Activated naive CD4-positive, alpha-beta T cell treated with anti-CD3 and anti-CD28 coated beads, Interleukin-2, amount 50 U/mL, for 24 hours (primary cell): ENCODE measurements around the gene TOM1L2.

Experiments used
- H3K27ac Mint-ChIP-seq: one replicate; pipeline ENCODE4 v1.8.0; 2021; ENCODE audit warnings: mild to moderate bottlenecking, mixed read lengths
- H3K27me3 Mint-ChIP-seq: one replicate; pipeline ENCODE4 v1.8.0; 2021; ENCODE audit warnings: mixed read lengths
- H3K36me3 Mint-ChIP-seq: one replicate; pipeline ENCODE4 v1.8.0; 2021; ENCODE audit warnings: mixed read lengths
- H3K4me1 Mint-ChIP-seq: one replicate; pipeline ENCODE4 v1.8.0; 2021; ENCODE audit warnings: mixed read lengths
- H3K4me3 Mint-ChIP-seq: one replicate; pipeline ENCODE4 v1.8.0; 2021; ENCODE audit warnings: mild to moderate bottlenecking, mixed read lengths
- H3K9me3 Mint-ChIP-seq: one replicate; pipeline ENCODE4 v1.8.0; 2021; ENCODE audit warnings: mixed read lengths

The TOM1L2 gene

DNA sequence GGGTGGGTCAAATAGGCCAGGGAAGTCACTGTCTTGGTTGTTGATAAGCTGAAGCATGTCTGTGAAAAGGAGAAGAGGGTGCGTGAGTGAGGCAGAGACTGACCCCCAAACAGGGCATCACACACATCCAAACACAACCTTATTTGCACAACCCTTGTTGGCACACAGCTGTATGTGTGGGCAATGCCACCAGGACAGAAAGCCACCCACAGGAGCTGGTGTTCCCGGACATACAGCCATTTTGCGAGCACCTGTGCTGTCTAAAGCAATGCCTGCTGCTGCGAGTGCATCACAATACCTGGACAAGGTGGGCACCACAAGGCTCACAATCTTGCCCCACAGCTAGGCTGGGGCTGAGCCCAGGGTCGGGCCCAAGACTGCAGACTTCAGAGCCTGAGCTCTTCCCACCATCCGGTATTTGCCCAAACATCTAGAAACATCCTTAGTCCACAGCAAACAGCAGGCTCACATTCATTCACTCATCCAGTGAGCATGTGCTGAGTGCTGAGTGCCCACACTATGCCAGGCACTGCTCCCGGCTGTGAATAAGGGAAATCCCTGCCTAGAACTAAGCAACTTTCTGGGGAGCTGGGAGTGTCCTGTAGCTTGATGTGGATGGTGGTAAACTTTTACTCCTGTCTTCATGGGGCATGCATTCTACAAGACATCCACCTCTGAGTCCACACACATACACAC, 151.6 kb downstream of the TOM1L2 start:
- H3K4me1 Mint-ChIP-seq = peaks cover 67% of the 10 kb centered on the region
- no peaks in the 10 kb centered on the region for H3K27me3 Mint-ChIP-seq
- no peaks in the 10 kb centered on the region for H3K9me3 Mint-ChIP-seq
- H3K4me3 Mint-ChIP-seq = peak overlapping the region; percentile 19
- no peak overlapping the region for H3K27ac Mint-ChIP-seq
- H3K36me3 Mint-ChIP-seq = peaks cover 2% of the 10 kb centered on the region

DNA sequence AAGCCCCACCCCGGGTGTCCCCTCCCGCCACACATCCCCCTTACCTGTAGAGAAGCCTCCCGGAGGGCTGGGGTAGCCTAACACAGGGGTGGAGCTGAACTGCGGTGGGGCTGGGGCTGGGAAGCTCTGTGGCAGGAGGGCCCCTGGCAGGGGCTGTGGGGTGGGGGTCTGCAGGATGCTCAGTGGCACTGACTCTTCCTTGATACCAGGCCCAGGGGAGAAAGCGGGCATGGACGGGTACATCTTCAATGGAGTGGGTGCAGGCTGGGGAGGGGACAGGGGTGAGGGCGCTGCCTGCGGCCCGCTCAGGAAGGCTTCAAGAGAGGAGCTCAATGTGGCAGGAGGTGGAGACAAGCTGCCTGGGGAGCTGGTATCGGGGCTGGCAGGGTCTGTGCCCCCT, 152.2 kb downstream of the TOM1L2 start:
- no peaks in the 10 kb centered on the region for H3K9me3 Mint-ChIP-seq
- peak overlapping the region; percentile 19 for H3K27ac Mint-ChIP-seq
- no peaks in the 10 kb centered on the region for H3K27me3 Mint-ChIP-seq
- H3K4me1 Mint-ChIP-seq = peaks cover 61% of the 10 kb centered on the region
- H3K36me3 Mint-ChIP-seq = peaks cover 2% of the 10 kb centered on the region
- H3K4me3 Mint-ChIP-seq = peak overlapping the region; percentile 50

DNA sequence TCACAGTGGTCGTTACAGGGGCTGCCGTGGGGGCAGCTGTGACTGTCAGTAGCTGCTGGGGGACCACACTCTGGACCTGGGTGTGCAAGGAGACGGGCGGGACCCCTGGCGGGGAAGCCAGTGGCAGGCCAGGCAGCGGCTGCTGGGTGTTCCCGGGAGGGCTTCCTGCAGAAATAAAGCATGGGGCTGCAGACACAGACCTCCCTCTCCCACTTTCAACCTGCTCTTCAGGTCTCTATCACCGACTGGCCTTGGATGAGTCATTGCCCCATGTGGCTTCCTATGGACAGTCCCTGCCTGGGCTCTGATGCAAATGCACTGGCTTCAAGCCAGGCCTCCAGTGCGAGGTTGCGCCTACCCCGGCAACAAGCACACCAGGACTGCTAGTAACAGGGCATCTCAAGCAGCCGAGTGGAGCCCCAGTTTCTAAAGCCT, 152.6 kb downstream of the TOM1L2 start:
- peaks cover 57% of the 10 kb centered on the region for H3K4me1 Mint-ChIP-seq
- H3K36me3 Mint-ChIP-seq = peaks cover 2% of the 10 kb centered on the region
- no peaks in the 10 kb centered on the region for H3K9me3 Mint-ChIP-seq
- peak overlapping the region; percentile 19 for H3K27ac Mint-ChIP-seq
- H3K27me3 Mint-ChIP-seq = no peaks in the 10 kb centered on the region
- H3K4me3 Mint-ChIP-seq = peak overlapping the region; percentile 50

DNA sequence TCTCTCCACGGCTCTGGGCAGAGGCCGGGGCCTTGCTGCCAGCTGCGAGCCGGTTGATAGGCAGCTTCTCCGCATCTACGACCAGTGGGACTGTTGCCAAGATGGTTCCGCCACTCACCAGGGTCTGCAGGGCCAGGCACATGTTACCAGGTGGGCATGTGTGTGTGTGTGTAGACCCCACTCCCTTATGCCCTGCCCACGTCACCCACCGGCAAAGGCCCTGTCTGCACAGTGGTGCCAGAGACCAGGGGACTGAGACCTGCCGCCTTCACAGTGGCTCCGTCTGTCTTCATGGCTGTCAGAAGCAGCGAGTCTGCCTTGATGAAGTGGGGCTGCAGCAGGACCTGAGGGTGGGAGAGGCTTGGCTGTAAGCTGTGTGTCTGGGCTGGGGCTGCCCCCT, 153.1 kb downstream of the TOM1L2 start:
- no peak overlapping the region for H3K27ac Mint-ChIP-seq
- no peak overlapping the region for H3K4me3 Mint-ChIP-seq
- no peaks in the 10 kb centered on the region for H3K9me3 Mint-ChIP-seq
- H3K27me3 Mint-ChIP-seq = no peaks in the 10 kb centered on the region
- peaks cover 2% of the 10 kb centered on the region for H3K36me3 Mint-ChIP-seq
- peaks cover 52% of the 10 kb centered on the region for H3K4me1 Mint-ChIP-seq

DNA sequence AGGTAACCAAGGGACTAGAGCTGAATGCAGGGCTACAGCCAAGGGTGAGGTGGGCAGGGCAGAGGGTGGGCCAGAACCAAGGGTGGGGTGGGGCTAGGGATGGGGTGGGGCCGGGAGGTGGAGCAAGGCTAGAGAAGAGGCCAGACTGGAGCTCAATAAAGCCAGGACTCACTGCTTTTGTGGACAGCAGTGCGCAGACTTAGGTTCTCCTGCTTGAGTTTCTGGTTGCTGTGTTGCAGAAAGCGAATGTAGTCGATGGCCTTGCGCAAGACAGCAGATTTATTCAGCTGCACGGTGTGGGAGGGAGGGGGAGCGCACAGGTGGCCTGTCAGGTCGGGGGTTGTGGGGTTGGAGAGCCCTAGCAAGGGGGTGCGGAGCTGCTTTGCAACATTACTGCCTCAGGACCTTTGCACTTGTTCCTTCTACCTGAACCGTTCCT, 154.1 kb downstream of the TOM1L2 start:
- no peaks in the 10 kb centered on the region for H3K27me3 Mint-ChIP-seq
- no peak overlapping the region for H3K27ac Mint-ChIP-seq
- H3K36me3 Mint-ChIP-seq = peaks cover 2% of the 10 kb centered on the region
- peaks cover 46% of the 10 kb centered on the region for H3K4me1 Mint-ChIP-seq
- H3K4me3 Mint-ChIP-seq = no peak overlapping the region
- no peaks in the 10 kb centered on the region for H3K9me3 Mint-ChIP-seq

DNA sequence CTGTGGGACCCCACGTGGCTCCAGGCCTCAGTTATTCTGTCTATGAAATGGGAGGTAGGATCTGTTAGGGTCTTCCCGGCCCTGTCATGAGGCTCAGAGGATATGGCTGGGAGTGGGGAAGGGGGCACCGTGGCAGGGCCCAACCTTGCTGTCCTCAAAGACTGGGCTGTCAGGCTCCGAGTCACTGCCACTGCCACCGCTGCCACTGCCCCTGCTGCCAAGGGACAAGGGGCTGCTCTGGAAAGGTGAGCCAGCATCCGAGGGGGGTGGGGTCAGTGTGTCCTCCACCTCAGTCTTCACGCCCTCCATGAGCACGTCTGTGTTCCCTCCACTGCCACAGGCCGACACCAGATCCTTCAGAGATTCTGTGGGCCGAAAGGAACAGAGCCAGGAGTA, 154.7 kb downstream of the TOM1L2 start:
- no peaks in the 10 kb centered on the region for H3K9me3 Mint-ChIP-seq
- H3K36me3 Mint-ChIP-seq = peaks cover 2% of the 10 kb centered on the region
- peaks cover 40% of the 10 kb centered on the region for H3K4me1 Mint-ChIP-seq
- H3K4me3 Mint-ChIP-seq = no peak overlapping the region
- no peaks in the 10 kb centered on the region for H3K27me3 Mint-ChIP-seq
- no peak overlapping the region for H3K27ac Mint-ChIP-seq

DNA sequence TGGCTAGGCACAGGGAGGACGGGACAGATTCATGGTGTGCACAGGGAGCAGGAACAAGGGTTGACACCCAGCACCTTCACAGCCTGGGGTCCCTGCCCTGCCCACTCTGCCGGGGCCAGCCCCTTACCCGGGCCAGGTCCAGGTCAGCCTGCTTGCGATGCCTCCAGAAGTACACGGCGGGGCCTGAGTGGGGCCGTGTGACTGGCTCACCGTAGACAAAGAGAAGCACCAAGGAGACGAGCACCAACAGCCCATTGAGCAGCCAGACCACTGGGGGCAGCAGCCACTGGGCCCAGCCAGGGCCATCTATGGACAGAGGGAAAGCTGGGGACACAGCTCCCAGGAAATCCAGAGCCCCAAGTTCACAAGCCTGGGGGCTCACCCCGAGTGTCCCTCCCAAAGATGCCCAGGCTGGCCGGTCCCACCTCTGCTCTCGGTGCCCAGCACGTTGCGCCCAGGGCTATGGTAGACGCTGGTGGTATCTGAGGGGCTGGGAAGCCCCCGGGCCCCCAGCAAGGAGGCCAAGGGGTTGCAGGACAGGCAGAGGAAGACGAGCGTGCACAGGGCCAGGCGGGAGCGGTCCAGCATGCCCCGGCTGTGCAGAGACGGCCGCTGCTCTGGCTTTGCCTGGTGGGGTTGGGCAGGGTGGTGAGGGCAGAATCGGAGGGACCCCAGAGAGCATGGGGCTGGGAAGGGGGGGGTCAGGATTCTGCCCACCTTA, 155.2 kb downstream of the TOM1L2 start:
- H3K27me3 Mint-ChIP-seq = no peaks in the 10 kb centered on the region
- peaks cover 2% of the 10 kb centered on the region for H3K36me3 Mint-ChIP-seq
- H3K4me1 Mint-ChIP-seq = peaks cover 38% of the 10 kb centered on the region
- H3K27ac Mint-ChIP-seq = no peak overlapping the region
- H3K4me3 Mint-ChIP-seq = no peak overlapping the region
- no peaks in the 10 kb centered on the region for H3K9me3 Mint-ChIP-seq

DNA sequence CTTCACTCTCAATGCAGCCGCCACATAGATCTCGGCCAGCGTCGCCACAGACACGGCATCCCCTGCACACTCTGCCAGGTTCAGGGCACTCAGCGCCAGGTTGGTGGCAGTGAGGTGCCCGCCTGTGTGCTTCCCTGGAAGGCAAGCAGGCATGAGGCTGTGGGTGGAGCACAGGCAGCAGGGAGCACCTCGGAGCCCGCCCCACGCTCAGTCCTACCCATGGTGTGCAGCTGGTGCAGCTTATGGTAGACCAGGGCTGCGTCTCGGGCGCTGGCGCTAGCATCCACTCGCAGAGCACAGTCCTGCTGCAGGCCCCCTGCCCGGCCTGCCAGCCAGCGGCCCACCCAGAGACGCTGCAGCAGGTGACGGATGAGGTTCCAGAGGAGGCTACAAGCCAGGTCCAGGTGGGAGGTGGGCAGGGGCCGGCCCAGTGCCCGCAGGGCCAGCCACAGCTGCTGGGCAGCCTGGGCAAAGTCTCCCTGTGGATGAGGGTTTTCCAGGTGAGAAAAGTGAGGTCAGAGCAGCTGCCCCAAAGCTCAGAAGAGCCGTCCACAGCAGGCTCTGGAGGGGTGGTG, 155.9 kb downstream of the TOM1L2 start:
- no peaks in the 10 kb centered on the region for H3K9me3 Mint-ChIP-seq
- H3K27ac Mint-ChIP-seq = no peak overlapping the region
- H3K27me3 Mint-ChIP-seq = no peaks in the 10 kb centered on the region
- no peak overlapping the region for H3K4me3 Mint-ChIP-seq
- H3K36me3 Mint-ChIP-seq = peaks cover 2% of the 10 kb centered on the region
- peaks cover 36% of the 10 kb centered on the region for H3K4me1 Mint-ChIP-seq

DNA sequence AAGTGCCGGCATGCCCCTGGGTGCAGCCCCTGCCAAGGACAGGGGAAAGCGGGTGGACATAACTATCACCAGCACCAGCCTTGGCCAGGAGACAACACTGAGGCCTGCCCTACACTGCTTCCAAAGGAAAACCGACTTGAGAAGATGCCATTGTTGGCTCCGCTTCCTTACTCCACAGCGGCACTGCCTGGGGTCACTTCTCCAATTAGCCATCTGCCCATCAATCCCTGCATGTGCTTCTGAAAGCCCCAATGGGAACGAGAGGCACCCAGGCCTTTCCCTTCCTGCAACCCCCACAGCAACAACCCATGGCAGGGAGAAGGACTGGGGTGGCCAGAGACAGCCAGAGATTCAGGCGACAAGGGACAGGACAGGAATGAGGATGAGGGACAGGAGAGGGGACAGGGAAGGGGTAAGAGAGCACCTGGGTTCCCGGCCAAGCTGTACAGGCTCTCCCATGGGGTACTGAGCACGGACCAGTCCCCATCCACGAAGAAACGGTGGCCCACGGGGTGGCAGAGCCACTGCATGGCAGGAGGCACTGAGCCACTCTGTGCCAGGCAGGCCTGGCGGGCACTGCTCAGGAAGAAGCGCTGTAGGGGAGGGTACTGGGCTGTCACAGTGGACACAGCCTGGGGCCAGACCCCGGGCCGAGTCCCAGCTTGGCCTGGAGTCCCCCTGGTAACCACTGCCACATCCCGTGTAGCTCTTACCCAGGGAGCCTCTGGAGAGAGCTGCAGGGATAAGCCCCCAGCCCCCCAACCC, 156.6 kb downstream of the TOM1L2 start:
- Mint-ChIP-seq H3K27ac (no peak overlapping the region), H3K9me3 (no peaks in the 10 kb centered on the region), H3K27me3 (no peaks in the 10 kb centered on the region), H3K4me3 (no peak overlapping the region), H3K36me3 (peaks cover 2% of the 10 kb centered on the region), H3K4me1 (peaks cover 29% of the 10 kb centered on the region)

DNA sequence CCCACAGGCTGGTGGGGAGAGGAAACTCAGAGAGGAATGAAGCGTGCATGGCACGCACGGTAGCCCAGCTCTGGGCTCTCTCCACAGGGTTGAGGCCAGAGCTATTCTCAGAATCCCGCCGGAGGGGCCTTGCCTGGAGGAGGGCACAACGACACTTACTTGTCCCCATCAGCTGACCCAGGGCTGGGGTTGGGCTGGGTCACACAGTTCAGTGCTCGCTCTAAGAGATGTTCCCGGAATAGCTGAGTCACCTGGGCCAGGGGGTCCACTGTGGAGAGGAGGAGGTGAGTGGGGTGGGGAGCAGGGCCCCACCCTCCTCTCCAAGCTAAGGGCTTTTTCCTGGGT, 157.2 kb downstream of the TOM1L2 start:
- H3K36me3 Mint-ChIP-seq = peaks cover 2% of the 10 kb centered on the region

DNA sequence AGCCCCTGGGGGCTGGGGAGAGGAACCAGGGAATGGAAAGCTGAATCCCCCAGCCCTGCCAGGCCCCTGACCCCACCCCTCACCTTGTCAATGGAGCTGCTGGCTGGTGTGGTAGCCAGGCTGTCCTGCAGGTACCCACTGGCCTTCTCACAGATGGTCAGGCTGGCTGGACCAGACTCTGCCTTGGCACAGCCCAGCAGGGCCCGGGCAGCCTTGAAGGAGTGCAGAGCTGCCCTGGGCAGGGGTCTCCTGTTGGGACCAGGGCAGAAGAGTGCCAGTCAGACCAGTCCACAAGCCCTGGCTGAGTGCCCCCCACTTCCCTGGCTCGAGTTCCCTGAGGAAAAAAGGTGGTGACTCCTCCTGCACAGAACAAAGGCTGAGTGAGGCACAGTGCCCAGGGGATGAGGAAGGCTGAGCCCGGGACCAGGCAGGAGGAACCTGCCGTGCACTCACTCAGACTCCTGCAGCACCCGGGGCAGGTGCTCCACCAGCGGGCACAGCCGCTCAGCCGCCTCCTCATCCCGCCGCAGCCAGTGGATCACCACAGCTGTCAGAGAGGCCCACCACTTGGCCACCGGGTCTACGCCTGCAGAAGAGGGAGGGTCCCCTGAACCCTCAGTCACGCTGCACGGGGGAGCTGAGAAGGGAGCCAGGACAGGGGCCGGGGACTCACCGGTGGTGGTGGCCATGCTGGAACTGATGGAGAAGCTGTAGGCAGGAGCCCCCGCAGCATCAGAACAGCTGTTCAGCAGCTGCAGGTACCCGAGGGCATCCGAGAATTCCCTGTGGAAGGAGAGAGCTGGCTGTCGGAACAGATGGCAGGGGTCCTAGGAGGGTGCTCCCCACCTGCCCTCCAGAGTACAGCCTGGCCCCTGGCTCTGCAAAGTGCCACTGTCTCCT, 157.8 kb downstream of the TOM1L2 start:
- H3K9me3 Mint-ChIP-seq = no peaks in the 10 kb centered on the region
- H3K36me3 Mint-ChIP-seq = peaks cover 2% of the 10 kb centered on the region
- no peak overlapping the region for H3K27ac Mint-ChIP-seq
- H3K4me1 Mint-ChIP-seq = peaks cover 17% of the 10 kb centered on the region
- H3K27me3 Mint-ChIP-seq = no peaks in the 10 kb centered on the region
- H3K4me3 Mint-ChIP-seq = no peak overlapping the region

More for the DNA sequence above, 157.2 kb downstream of the TOM1L2 start:
- H3K9me3 Mint-ChIP-seq = no peaks in the 10 kb centered on the region
- peaks cover 24% of the 10 kb centered on the region for H3K4me1 Mint-ChIP-seq
- H3K27me3 Mint-ChIP-seq = no peaks in the 10 kb centered on the region
- no peak overlapping the region for H3K27ac Mint-ChIP-seq
- H3K4me3 Mint-ChIP-seq = no peak overlapping the region

DNA sequence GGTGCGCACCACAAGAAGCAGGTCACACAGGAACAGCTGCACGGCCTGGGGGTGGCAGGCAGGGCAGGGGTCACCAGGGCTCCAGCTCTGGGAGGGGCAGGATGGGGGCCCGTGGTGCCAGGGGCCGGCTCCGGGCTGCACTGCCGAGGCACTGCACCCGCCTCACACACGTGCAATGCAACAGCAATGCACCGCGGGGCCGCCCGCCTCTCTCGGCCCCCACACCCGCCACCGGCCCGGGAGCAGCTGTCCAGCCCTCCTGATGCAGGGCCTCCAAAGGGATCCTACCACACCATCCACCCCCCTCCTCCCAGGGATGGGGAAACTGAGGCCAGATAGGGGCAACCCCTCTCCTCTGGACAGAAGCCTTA, 158.5 kb downstream of the TOM1L2 start:
- Mint-ChIP-seq H3K27me3 (no peaks in the 10 kb centered on the region), H3K4me1 (peaks cover 13% of the 10 kb centered on the region), H3K4me3 (no peak overlapping the region), H3K27ac (no peak overlapping the region), H3K9me3 (no peaks in the 10 kb centered on the region), H3K36me3 (peaks cover 1% of the 10 kb centered on the region)

DNA sequence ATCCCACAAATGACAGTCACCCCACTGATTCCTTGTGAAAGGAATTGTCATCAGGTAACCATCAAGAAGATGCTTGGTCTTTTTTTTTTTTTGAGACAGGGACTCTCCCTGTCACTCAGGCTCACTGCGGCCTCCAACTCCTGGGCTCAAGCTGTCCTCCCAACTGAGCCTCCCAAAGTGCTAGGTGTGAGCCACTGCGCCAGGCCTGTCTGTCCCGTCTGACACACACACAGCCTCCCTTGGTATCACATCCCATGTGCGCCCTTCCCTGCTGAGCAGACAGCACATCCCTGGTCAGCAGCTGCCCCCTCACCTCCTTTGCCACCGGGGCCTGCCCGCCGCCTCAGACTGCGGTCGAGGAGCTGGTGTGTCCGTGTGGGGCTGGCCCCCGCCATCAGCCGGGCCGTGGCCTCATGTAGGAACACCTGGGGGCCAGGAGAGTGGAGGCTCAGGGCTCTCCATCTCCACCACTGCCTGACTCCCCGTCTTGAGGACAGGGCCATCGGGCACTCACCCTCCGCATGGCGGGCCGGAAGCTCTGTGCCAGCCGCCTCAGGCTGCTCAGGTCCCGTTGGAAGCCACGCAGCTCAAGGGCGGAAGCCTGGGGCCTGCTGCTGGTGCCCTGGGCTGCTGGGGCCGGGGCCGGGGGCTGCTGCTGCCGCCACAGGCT, 159.0 kb downstream of the TOM1L2 start:
- peaks cover 11% of the 10 kb centered on the region for H3K4me1 Mint-ChIP-seq
- no peak overlapping the region for H3K4me3 Mint-ChIP-seq
- H3K27ac Mint-ChIP-seq = peak overlapping the region; percentile 17
- peaks cover 2% of the 10 kb centered on the region for H3K36me3 Mint-ChIP-seq
- no peaks in the 10 kb centered on the region for H3K27me3 Mint-ChIP-seq
- no peaks in the 10 kb centered on the region for H3K9me3 Mint-ChIP-seq

DNA sequence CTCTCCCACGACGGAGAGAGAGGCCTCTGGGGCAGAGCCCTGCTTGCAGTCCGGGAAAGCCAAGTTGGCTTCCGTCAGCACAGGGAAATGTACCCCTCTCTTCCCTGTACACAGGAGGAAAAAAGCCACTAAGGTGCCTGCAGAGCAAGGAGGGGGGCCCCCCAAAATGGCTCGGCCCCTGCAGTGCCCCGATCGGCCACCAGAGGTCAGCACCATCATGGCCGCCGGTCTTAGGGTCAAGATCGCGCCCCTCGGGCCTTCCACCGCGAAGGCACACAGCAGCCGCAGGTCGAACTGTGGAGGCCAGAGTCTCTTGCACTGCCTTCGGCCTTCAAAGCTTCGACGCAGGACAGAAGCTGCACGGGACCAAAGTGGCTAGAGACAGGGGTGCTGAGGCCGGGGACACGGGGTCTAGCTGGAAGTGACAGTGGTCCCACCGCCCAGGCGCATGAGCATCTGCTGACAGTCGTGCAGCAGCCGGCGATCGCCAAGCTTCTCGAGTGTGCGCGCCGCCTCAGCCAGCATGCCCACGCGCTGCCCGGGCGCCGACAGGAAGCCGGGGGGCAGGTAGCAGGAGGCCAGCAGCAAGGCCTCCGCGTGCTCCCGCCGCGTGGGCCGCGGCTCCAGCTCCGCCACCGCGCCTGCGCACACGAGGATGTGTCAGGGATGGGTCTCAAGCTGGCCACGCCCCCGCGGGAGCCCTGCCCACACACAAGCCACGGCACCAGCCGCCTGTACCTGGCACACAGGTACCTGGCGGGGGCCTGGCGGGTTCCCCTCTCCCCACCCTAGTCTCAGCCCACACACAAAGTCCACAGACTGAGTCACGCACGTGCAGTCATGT, 159.8 kb downstream of the TOM1L2 start:
- no peaks in the 10 kb centered on the region for H3K27me3 Mint-ChIP-seq
- peaks cover 11% of the 10 kb centered on the region for H3K4me1 Mint-ChIP-seq
- no peak overlapping the region for H3K27ac Mint-ChIP-seq
- H3K9me3 Mint-ChIP-seq = no peaks in the 10 kb centered on the region
- H3K4me3 Mint-ChIP-seq = no peak overlapping the region
- peaks cover 2% of the 10 kb centered on the region for H3K36me3 Mint-ChIP-seq
